ENCODE data around the gene NRIP1. TPM values are rescaled to one million over a fixed set of nuclear protein-coding genes. Genes with fewer than 3 reads are reported as not detected.

Gene NRIP1
- total and polyA plus RNA-seq, 2 of the 8 experiments (the other 6 are each of a cell fraction or from before 2014, with no cell fraction given): 1.5 to 9.3 TPM

- H3K4me2 ChIP-seq (ENCODE audit: insufficient read depth in 1 of 2, low read depth in 2 of 2, low read length in 2 of 2): no peak overlapping the region
- H3K4me1 ChIP-seq (replicated peaks in 1 of 4; ENCODE audit: control insufficient read depth in 3 of 4, insufficient read depth in 4 of 4, low read length in 3 of 4): peaks cover 0 to 3% (median 0%) of the 10 kb centered on the region in 4 experiments; a peak in 2 of 7 replicates
- POLR2A ChIA-PET (ENCODE audit: partially characterized antibody): no interaction called here
- H2BK15ac ChIP-seq (ENCODE audit: low read length): no peak overlapping the region
- DNase-seq (ENCODE audit: low read depth in 1 of 2, low spot score in 2 of 2) (no peak), FAIRE-seq (no peak)
- no peak overlapping the region for H2AK5ac ChIP-seq (ENCODE audit: low read depth, low read length)
- no peak overlapping the region for H3K56ac ChIP-seq (replicated peaks; ENCODE audit: insufficient read length, low read depth, low read length)
- H4K5ac ChIP-seq (ENCODE audit: insufficient read length, low read depth, low read length): no peak overlapping the region
- H2AFZ ChIP-seq (ENCODE audit: low read length): no peak overlapping the region
- H3K4me3 ChIP-seq (ENCODE audit: extremely low read depth in 1 of 4, insufficient read depth in 2 of 4, low read depth in 3 of 4, low read length in 4 of 4): no peak overlapping the region
- WGBS, 2 experiments (ENCODE audit: extremely low coverage in 1 of 2, insufficient coverage in 1 of 2, insufficient read length in 1 of 2, insufficient replicate concordance in 2 of 2, low coverage in 1 of 2, low lambda C conversion rate in 2 of 2, missing lambda C conversion rate in 1 of 2): 75% methylated on average over 3 of the region's 3 CpGs; no CpG with 5 or more reads in 1 of the 2 experiments
- no peak overlapping the region for H2BK20ac ChIP-seq (ENCODE audit: low read length)
- H3K23me2 ChIP-seq (ENCODE audit: low read depth, low read length): no peaks in the 10 kb centered on the region
- H2BK5ac ChIP-seq (ENCODE audit: low read depth, low read length): no peak overlapping the region
- CTCF ChIA-PET (ENCODE audit: partially characterized antibody): interaction anchor here (0.6 kb wide), 2 partner anchors 19 to 560 kb away, joined by 3 read pairs; no protein-coding TSS in a partner anchor
- H3K27me3 ChIP-seq (replicated peaks in 1 of 4; ENCODE audit: control insufficient read depth in 3 of 4, extremely low read depth in 1 of 4, insufficient read depth in 3 of 4, low read length in 3 of 4): peaks cover 0 to 14% (median 2%) of the 10 kb centered on the region in 4 experiments; a peak in 3 of 7 replicates
- no peak overlapping the region for H2BK12ac ChIP-seq (ENCODE audit: low read depth, low read length)
- H3K27ac ChIP-seq (ENCODE audit: low read depth, low read length): no peak overlapping the region
- H2BK120ac ChIP-seq (replicated peaks; ENCODE audit: low read depth, low read length): no peak overlapping the region
- no peaks in the 10 kb centered on the region for H3K79me1 ChIP-seq (ENCODE audit: low read depth, low read length)
- 0 out of 4 replicates have a peak, but pooled peaks cover 0 to 4% of the 10 kb centered on the region in 2 experiments for H3K79me2 ChIP-seq (ENCODE audit: control insufficient read depth in 1 of 2, insufficient read depth in 2 of 2, low read length in 2 of 2)
- no peak overlapping the region for H4K91ac ChIP-seq (replicated peaks; ENCODE audit: insufficient read length, low read length)
- H3K14ac ChIP-seq (ENCODE audit: insufficient read length): no peak overlapping the region
- H3K23ac ChIP-seq (ENCODE audit: insufficient read length): no peak overlapping the region
- no peaks in the 10 kb centered on the region for H3K9me3 ChIP-seq (ENCODE audit: insufficient read depth in 2 of 2, low read depth in 1 of 2, low read length in 1 of 2)
- no peak overlapping the region for H3K18ac ChIP-seq (ENCODE audit: extremely low read depth, low read length)
- peaks cover 0 to 4% of the 10 kb centered on the region in 2 experiments for H4K20me1 ChIP-seq (replicated peaks in 1 of 2; ENCODE audit: control insufficient read depth in 1 of 2, insufficient read depth in 2 of 2, low read length in 2 of 2)
- no peak overlapping the region for H3K4ac ChIP-seq (replicated peaks; ENCODE audit: insufficient read length, low read depth, low read length)
- no peak overlapping the region for H4K8ac ChIP-seq (ENCODE audit: extremely low read depth, insufficient read depth, low read length)
- no peaks in the 10 kb centered on the region for H3K36me3 ChIP-seq (ENCODE audit: control insufficient read depth in 2 of 4, insufficient read depth in 4 of 4, low read length in 3 of 4)
- H3K9ac ChIP-seq (replicated peaks in 1 of 4; ENCODE audit: extremely low read depth in 1 of 4, low read depth in 3 of 4, low read length in 3 of 4): no peak overlapping the region
Measured at GRCh38 chr21:15009837-15010363, 54.9 kb downstream of the NRIP1 start.
